IMR-90 (cell line): Measurements from ENCODE around the gene TCHH.

ENCODE experiments used
- CEBPB ChIP-seq: IDR thresholded peaks from 2 replicates; pipeline ENCODE4 v1.6.1; 2012; ENCODE audit warnings: low read depth, low read length, improper control_type of control experiment
- MXI1 ChIP-seq: IDR thresholded peaks from 2 replicates; pipeline ENCODE4 v1.6.1; 2012; ENCODE audit warnings: low read depth, mild to moderate bottlenecking, low read length, moderate library complexity, borderline replicate concordance
- POLR2A ChIP-seq: IDR thresholded peaks from 2 replicates; pipeline ENCODE4 v1.6.1; 2012; ENCODE audit warnings: mild to moderate bottlenecking, low read depth, low read length
- RAD21 ChIP-seq: IDR thresholded peaks from 2 replicates; pipeline ENCODE4 v1.6.1; 2012; ENCODE audit warnings: low read length, improper control_type of control experiment
- RCOR1 ChIP-seq: IDR thresholded peaks from 2 replicates; pipeline ENCODE4 v1.6.1; 2012; ENCODE audit warnings: mild to moderate bottlenecking, low read length, improper control_type of control experiment; ENCODE audit not compliant: insufficient replicate concordance
- RFX5 ChIP-seq: IDR thresholded peaks from 2 replicates; pipeline ENCODE4 v1.8.0; 2012; ENCODE audit warnings: low read depth, mild to moderate bottlenecking, low read length, moderate library complexity
- SMC3 ChIP-seq: fragments of 150-350 bp; IDR thresholded peaks from 2 replicates; pipeline ENCODE4 v1.6.1; 2016; ENCODE audit warnings: low read depth, mild to moderate bottlenecking, antibody characterized with exemption, low read length, moderate library complexity
- TF ChIP-seq, protein P1 (sequence below): conservative IDR thresholded peaks from 2 replicates; pipeline ENCODE4 v1.5.1; 2012; ENCODE audit warnings: mild to moderate bottlenecking, low read depth, low read length, improper control_type of control experiment

DNA sequence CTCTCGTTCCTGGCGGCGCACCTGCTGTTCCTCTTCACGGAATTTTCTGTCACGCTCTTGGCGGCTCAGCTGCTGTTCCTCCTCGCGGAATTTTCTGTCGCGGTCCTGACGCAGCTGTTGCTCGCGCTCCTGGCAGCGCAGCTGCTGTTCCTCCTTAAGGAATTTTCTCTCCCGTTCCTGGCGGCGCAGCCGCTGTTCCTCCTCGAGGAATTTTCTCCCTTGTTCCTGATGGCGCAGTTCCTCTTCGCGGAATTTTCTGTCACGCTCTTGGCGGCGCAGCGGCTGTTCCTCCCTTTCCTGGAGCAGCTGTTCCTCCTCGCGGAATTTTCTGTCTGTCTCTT, 6.4 kb downstream of the TCHH start:
- TF ChIP-seq RCOR1 (no peak), POLR2A (no peak), CEBPB (no peak), RAD21 (no peak), MXI1 (no peak), RFX5 (no peak), SMC3 (no peak)
- TF ChIP-seq, protein P1, sequence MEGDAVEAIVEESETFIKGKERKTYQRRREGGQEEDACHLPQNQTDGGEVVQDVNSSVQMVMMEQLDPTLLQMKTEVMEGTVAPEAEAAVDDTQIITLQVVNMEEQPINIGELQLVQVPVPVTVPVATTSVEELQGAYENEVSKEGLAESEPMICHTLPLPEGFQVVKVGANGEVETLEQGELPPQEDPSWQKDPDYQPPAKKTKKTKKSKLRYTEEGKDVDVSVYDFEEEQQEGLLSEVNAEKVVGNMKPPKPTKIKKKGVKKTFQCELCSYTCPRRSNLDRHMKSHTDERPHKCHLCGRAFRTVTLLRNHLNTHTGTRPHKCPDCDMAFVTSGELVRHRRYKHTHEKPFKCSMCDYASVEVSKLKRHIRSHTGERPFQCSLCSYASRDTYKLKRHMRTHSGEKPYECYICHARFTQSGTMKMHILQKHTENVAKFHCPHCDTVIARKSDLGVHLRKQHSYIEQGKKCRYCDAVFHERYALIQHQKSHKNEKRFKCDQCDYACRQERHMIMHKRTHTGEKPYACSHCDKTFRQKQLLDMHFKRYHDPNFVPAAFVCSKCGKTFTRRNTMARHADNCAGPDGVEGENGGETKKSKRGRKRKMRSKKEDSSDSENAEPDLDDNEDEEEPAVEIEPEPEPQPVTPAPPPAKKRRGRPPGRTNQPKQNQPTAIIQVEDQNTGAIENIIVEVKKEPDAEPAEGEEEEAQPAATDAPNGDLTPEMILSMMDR: no peak
